GM23338 (cell line): ENCODE results near the gene AKAP13. TPM values are rescaled to one million over a fixed set of nuclear protein-coding genes. Genes with fewer than 3 reads are reported as not detected.

ENCODE experiments used
- ATAC-seq: fragments of 200-7000 bp; cut with Tn5 transposase; 3 replicates; pipeline ENCODE4 v1.9.1; 2020
- DNase-seq: peaks from one replicate; pipeline ENCODE4 v3.0.0-alpha.2; 2015; ENCODE audit warnings: low spot score
- H2AFZ ChIP-seq: fragments of 200-600 bp; sonication (generic); 2 replicates; pipeline ENCODE4 v1.8.0; 2016; ENCODE audit warnings: antibody characterized with exemption, mild to moderate bottlenecking, moderate library complexity
- H3F3A ChIP-seq: fragments of 200-600 bp; sonication (generic); replicated peaks from 2 replicates; pipeline ENCODE4 v1.8.0; 2017; ENCODE audit warnings: antibody characterized with exemption, mixed run types, low read depth
- H3K27ac ChIP-seq: fragments of 200-600 bp; sonication (generic); 2 replicates; pipeline ENCODE4 v1.6.1; 2016; ENCODE audit warnings: low read depth
- H3K27me3 ChIP-seq: fragments of 200-600 bp; sonication (generic); 2 replicates; pipeline ENCODE4 v1.8.0; 2016; ENCODE audit warnings: mild to moderate bottlenecking, mixed run types, moderate library complexity; ENCODE audit not compliant: insufficient read depth
- H3K36me3 ChIP-seq: fragments of 200-600 bp; sonication (generic); 2 replicates; pipeline ENCODE4 v1.8.0; 2016; ENCODE audit warnings: mild to moderate bottlenecking; ENCODE audit not compliant: insufficient read depth
- H3K4me1 ChIP-seq: fragments of 200-600 bp; sonication (generic); 2 replicates; pipeline ENCODE4 v1.8.0; 2016; ENCODE audit warnings: mild to moderate bottlenecking, moderate library complexity; ENCODE audit not compliant: insufficient read depth
- H3K4me2 ChIP-seq: fragments of 200-600 bp; sonication (generic); 2 replicates; pipeline ENCODE4 v1.7.1; 2017; ENCODE audit warnings: mixed run types
- H3K4me3 ChIP-seq: fragments of 200-600 bp; sonication (generic); 2 replicates; pipeline ENCODE4 v1.6.1; 2016; ENCODE audit warnings: mixed run types
- H3K79me2 ChIP-seq: fragments of 200-600 bp; sonication (generic); replicated peaks from 2 replicates; pipeline ENCODE4 v1.8.0; 2017; ENCODE audit warnings: mild to moderate bottlenecking; ENCODE audit not compliant: insufficient read depth
- H3K9me2 ChIP-seq: fragments of 200-600 bp; sonication (generic); 2 replicates; pipeline ENCODE4 v1.8.0; 2017; ENCODE audit not compliant: insufficient read depth
- H4K20me1 ChIP-seq: fragments of 200-600 bp; sonication (generic); replicated peaks from 2 replicates; pipeline ENCODE4 v1.8.0; 2017; ENCODE audit warnings: mild to moderate bottlenecking; ENCODE audit not compliant: insufficient read depth
- H3K27ac Mint-ChIP-seq: 2 replicates; pipeline ENCODE4 v1.8.0; 2020; ENCODE audit warnings: inconsistent platforms, mild to moderate bottlenecking, moderate library complexity, mixed read lengths
- H3K27me3 Mint-ChIP-seq: 3 replicates; pipeline ENCODE4 v1.8.0; 2022; ENCODE audit warnings: low read depth, mild to moderate bottlenecking, moderate library complexity, mixed read lengths, inconsistent platforms; ENCODE audit not compliant: insufficient read depth, poor library complexity
- H3K36me3 Mint-ChIP-seq: 3 replicates; pipeline ENCODE4 v1.8.0; 2021; ENCODE audit warnings: low read depth, mild to moderate bottlenecking, inconsistent platforms, moderate library complexity, mixed read lengths
- H3K4me1 Mint-ChIP-seq: 3 replicates; pipeline ENCODE4 v1.8.0; 2020; ENCODE audit warnings: mild to moderate bottlenecking, inconsistent platforms, mixed read lengths
- H3K4me3 Mint-ChIP-seq: 3 replicates; pipeline ENCODE4 v1.8.0; 2021; ENCODE audit warnings: moderate library complexity, mild to moderate bottlenecking, inconsistent platforms, mixed read lengths
- H3K9me3 Mint-ChIP-seq: 3 replicates; pipeline ENCODE4 v1.8.0; 2020; ENCODE audit warnings: moderate library complexity, mild to moderate bottlenecking, inconsistent platforms, mixed read lengths
- NANOG ChIP-seq: IDR thresholded peaks from 2 replicates; pipeline ENCODE4 v1.6.1; 2016; ENCODE audit warnings: antibody characterized with exemption, borderline replicate concordance
- POLR2AphosphoS5 ChIP-seq: IDR thresholded peaks from 2 replicates; pipeline ENCODE4 v1.6.1; 2016; ENCODE audit warnings: antibody characterized with exemption, low read depth
- REST ChIP-seq: IDR thresholded peaks from one replicate; pipeline ENCODE4 v1.6.1; 2018; ENCODE audit warnings: antibody characterized with exemption; ENCODE audit not compliant: unreplicated experiment
- ZNF331 ChIP-seq: fragments of 250-450 bp; sonication (Bioruptor Pico); IDR thresholded peaks from 2 replicates; pipeline ENCODE4 v1.5.0; 2020; ENCODE audit warnings: low read depth, mild to moderate bottlenecking, moderate library complexity
- polyA plus RNA-seq: library from polyadenylated mRNA; unstranded; fragments of >200 nt; fragmentation: Nextera tagmentation; extraction: Ambion mirVana; gene quantifications from 2 replicates; pipeline ENCODE4 v1.2.1, GENCODE V29; 2016
- total RNA-seq: library from RNA; depleted of rRNA; stranded (reverse); fragments of >200 nt; shearing (Covaris generic); gene quantifications from 2 replicates; pipeline ENCODE4 v1.2.3, GENCODE V29; 2014

AKAP13 gene
- total and polyA plus RNA-seq, 2 experiments from 2014 or later = 46.2 to 60.7 TPM

- Histone ChIP-seq H3F3A (no peaks in the 10 kb centered on the region), H3K27ac (peak overlapping the region; percentile 32; the same call in 1 of the 2 replicates), H3K36me3 (no peaks in the 10 kb centered on the region), H3K79me2 (peaks cover 98% of the 10 kb centered on the region), H3K4me3 (peak overlapping the region; percentile 13; the same call in 1 of the 2 replicates), H2AFZ (no peak overlapping the region), H3K27me3 (no peaks in the 10 kb centered on the region), H4K20me1 (peaks cover 48% of the 10 kb centered on the region), H3K4me1 (peaks cover 25% of the 10 kb centered on the region), H3K4me2 (peak overlapping the region; percentile 36; the same call in 1 of the 2 replicates), H3K9me2 (no peaks in the 10 kb centered on the region)
- Mint-ChIP-seq H3K27ac (peak overlapping the region; percentile 48), H3K27me3 (peaks cover 9% of the 10 kb centered on the region), H3K9me3 (no peaks in the 10 kb centered on the region), H3K4me3 (no peak overlapping the region), H3K36me3 (peaks cover 10% of the 10 kb centered on the region; the same call in 1 of the 3 replicates), H3K4me1 (peaks cover 62% of the 10 kb centered on the region)
- ATAC-seq (peak; percentile 47), DNase-seq (no peak)
- no peak for TF ChIP-seq POLR2AphosphoS5
Measured at GRCh38 chr15:85785887-85786780, 405.7 kb downstream of the AKAP13 start.

GRCh38 chr15:85786781-85787114, 406.3 kb downstream of the AKAP13 start:
- DNase-seq (no peak), ATAC-seq (no peak)
- H2AFZ ChIP-seq = no peak overlapping the region
- H3K27me3 ChIP-seq = no peaks in the 10 kb centered on the region
- H3K4me2 ChIP-seq = peak overlapping the region; percentile 36; the same call in 1 of the 2 replicates
- peaks cover 98% of the 10 kb centered on the region for H3K79me2 ChIP-seq
- no peak for TF ChIP-seq ZNF331 (CRISPR knock-in tag)
- no peak for TF ChIP-seq POLR2AphosphoS5
- no peak for TF ChIP-seq NANOG
- no peak for TF ChIP-seq REST
- peaks cover 41% of the 10 kb centered on the region for H4K20me1 ChIP-seq
- Mint-ChIP-seq H3K9me3 (no peaks in the 10 kb centered on the region), H3K27me3 (peaks cover 10% of the 10 kb centered on the region), H3K4me3 (no peak overlapping the region), H3K4me1 (peaks cover 62% of the 10 kb centered on the region), H3K27ac (peak overlapping the region; percentile 48; the same call in 1 of the 2 replicates), H3K36me3 (peaks cover 10% of the 10 kb centered on the region; the same call in 1 of the 3 replicates)
- no peaks in the 10 kb centered on the region for H3K36me3 ChIP-seq
- peaks cover 25% of the 10 kb centered on the region for H3K4me1 ChIP-seq
- H3K9me2 ChIP-seq = no peaks in the 10 kb centered on the region
- no peaks in the 10 kb centered on the region for H3F3A ChIP-seq
- no peak overlapping the region for H3K4me3 ChIP-seq
- H3K27ac ChIP-seq = no peak overlapping the region
